B cell (primary cell): ENCODE results near the gene VIPR2.

Experiments
- EZH2 ChIP-seq: IDR thresholded peaks from 2 replicates; pipeline ENCODE4 v1.6.1; 2012; ENCODE audit warnings: borderline replicate concordance, low read depth, mild to moderate bottlenecking, moderate library complexity, low read length; ENCODE audit not compliant: insufficient read depth, poor library complexity, severe bottlenecking
- TF ChIP-seq, protein P1 (sequence below): fragments of 200-600 bp; IDR thresholded peaks from one replicate; pipeline ENCODE4 v1.8.0; 2022; ENCODE audit warnings: antibody characterized with exemption, mild to moderate bottlenecking

DNA sequence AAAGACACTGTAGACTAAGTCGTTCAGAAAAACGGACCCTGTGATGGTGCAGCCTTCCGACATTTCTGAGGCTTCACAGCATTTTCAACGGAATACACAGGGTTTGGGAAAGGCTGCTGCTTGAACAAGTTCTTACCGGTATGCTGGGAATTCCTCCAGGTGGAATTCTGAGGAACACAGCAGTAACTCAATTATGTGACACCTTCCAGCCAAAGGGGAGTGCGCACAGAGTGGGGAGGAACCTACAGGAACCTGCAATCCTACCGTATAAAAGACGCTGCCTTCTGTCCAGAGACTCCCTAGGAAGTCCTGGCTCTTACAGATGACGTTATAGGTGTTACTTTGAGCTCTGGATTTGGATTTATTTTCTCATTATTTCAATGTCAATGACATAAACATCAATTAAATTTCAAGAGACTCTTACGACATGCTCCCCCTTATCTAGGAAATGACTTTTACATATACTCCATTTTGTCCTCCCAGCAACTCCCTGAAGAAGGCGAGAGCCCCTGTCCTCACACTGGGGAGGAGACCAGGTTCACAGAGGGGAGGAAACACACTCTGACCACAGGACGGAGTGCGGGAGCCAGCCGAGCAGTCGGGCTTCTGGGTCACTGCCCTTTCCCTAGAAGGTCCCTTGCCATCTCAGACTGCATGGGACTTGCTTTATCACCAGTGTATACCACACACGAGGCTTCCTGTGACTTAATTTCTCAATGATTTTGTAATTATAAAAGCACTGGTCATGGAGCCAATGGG lies 27.9 kb downstream of the VIPR2 start:
- TF ChIP-seq, protein P1, sequence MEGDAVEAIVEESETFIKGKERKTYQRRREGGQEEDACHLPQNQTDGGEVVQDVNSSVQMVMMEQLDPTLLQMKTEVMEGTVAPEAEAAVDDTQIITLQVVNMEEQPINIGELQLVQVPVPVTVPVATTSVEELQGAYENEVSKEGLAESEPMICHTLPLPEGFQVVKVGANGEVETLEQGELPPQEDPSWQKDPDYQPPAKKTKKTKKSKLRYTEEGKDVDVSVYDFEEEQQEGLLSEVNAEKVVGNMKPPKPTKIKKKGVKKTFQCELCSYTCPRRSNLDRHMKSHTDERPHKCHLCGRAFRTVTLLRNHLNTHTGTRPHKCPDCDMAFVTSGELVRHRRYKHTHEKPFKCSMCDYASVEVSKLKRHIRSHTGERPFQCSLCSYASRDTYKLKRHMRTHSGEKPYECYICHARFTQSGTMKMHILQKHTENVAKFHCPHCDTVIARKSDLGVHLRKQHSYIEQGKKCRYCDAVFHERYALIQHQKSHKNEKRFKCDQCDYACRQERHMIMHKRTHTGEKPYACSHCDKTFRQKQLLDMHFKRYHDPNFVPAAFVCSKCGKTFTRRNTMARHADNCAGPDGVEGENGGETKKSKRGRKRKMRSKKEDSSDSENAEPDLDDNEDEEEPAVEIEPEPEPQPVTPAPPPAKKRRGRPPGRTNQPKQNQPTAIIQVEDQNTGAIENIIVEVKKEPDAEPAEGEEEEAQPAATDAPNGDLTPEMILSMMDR, result no peak
- no peak for TF ChIP-seq EZH2
